NCI-H2196 (cell line): ENCODE results near the gene SUFU.
"Not testable (repeated sequence)": the region's sequence is repeated elsewhere in the genome, so short reads cannot be mapped to it uniquely, and the experiment has no call there.

Experiments
- DNase-seq: peaks from one replicate; lab custom pipeline; 2025; ENCODE audit not compliant: unreplicated experiment; lab: John Stamatoyannopoulos, UW

SUFU gene

DNA sequence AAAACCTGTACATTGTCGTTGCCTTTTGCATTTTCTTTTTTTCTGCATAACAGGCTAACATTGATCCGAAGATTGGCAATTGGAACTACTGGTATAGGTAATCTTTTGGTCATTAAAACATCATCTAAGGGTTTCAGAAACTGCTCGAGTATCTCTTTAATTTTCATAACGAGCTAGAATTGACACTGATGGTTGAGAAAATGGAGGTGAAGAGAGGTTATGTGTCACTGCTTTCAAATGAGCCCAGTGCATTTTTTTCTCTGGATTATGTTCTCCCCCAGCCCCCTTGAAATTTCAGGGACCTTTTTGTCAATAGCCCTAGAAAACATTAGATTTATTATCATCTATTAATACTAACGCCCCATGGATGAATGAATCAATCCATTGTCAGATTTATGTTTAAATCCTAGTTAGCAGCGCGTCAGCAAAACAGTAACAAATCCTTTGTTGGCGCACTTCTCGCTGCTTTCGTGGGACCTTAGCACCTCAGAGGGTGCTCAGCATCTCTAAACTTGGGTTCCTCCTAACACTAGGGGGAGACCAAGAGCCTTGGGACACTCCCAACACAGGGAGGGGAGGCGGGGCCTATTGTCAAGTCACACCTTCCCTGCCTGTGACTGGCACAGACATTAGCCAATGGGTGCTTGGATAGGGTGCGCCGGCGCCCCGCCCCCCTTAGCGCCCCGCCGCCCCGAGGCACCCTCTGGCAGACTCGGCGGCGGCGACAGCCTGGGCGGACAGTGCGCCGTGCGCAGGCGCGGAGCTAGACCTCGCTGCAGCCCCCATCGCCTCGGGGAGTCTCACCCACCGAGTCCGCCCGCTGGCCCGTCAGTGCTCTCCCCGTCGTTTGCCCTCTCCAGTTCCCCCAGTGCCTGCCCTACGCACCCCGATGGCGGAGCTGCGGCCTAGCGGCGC, at the start of gene SUFU:
Gene SUFU (plus strand): TSS at position 709 of the 915 bp plus-strand sequence. CDS start 181 bp downstream, at position 890.
- DNase-seq = peak; percentile 91

DNA sequence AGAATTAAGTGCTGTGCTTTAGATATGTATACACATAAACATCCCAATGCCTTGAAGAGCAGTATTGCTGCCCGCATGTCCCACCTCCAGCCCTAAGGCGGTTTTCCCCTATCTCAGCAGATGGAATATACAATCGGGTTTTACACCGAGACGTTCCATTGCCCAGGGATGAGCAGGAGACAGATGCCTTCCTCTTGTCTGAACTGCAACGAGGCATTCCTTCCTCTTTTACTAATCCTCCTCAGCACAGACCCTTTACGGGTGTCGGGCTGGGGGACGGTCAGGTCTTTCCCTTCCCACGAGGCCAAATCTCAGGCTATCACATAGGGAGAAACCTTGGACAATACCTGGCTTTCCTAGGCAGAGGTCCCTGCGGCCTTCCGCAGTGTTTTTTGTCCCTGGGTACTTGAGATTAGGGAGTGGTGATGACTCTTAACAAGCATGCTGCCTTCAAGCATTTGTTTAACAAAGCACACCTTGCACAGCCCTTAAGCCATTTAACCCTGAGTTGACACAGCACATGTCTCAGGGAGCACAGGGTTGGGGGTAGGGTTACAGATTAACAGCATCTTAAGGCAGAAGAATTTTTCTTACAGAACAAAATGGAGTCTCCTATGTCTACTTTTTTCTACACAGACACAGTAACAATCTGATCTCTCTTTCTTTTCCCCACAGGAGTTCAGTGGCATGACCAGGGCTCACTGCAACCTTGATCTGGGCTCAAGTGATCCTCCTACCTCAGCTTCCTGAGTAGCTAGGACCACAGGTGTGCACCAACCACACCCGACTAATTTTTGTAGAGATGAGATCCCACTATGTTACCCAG, 48.9 kb upstream of the SUFU start:
- DNase-seq = not testable (repeated sequence)

DNA sequence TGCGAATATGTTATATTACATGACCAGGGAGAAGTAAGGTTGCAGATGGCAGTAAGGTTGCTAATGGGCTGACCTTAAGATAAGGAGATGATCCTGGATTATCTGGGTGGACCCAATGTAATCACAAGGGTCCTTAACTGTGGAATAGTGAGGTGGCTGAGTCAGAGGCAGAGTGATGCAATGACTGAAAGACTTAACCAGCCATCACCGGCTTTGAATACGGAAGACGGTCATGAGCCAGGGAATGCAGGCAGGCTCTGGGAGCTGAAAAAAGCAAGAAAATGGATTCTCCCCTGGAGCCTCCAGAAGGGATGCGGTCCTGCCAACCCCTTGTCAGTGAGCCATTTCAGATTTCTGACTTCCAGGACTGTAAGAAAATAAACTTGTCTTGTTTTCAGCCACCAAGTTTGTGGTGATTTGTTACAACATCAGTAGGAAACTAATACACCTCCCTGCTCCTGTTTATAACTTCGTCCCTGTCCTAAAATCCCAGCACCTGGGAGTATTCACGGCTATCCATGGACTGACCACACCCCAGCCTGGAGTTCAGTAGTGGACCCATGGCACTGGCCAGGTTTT, 47.8 kb upstream of the SUFU start:
- no peak for DNase-seq

DNA sequence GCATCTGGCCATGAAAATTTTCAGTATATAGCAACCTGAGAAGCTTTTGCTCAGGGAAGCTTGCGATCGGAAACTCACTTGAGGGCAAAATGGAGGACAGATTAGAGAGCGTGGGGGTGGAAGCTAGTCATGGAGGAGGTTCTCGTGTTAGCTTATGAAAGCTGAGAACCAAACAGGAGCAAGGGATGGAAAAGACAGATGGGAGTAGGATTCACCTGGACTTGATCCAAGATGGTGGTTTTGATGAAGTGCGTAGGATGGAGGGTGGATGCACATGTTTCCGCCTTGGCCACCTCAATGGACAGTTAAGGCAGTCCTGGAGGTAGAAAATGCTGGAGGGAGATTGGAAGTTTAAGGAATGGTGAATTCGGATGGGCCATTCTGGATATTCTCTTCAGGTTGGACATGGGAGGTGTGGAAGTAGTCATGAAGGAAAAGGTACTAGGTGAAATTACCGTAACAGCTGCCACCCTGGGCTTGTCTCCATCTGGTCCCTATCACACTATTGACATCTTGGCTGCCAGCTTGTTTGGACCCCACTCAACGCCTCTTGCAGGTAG, 46.1 kb upstream of the SUFU start:
- DNase-seq = no peak

DNA sequence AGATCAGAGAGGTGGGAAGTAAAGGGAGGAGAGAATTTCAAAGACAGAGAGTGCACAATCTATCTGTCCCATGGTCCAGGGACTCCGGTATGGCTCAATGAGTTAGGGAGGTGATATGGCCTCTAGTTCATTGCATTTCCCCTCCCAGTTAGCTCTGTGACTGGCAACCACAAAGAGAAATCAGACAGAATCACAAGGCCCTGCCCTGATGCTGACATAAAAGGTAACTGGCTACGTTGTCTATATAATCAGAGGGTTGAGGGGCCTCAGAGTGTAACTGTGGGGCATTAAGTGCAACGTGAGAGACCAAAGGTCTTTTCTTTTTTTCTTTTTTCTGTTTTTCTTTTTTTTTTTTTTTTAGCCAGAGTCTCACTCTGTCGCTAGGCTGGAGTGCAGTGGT, 45.1 kb upstream of the SUFU start:
- no peak for DNase-seq

DNA sequence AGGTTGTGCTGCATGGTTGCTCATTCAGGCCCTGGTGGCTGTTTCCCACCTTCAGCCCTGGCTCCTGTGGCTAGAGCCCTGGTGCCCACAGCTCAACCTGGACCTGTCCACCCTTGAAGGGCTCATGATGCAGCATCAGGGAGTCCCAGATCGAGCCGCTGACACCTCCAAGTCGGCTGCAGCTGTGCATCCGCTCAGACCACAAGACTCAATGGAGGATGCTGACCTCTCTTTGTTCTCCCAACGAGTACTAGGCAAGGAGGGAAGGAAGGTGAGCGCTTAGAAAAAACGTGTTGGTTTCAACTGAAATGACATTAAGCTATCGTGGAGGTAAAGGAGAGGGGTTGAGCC, 43.0 kb upstream of the SUFU start:
- no peak for DNase-seq

DNA sequence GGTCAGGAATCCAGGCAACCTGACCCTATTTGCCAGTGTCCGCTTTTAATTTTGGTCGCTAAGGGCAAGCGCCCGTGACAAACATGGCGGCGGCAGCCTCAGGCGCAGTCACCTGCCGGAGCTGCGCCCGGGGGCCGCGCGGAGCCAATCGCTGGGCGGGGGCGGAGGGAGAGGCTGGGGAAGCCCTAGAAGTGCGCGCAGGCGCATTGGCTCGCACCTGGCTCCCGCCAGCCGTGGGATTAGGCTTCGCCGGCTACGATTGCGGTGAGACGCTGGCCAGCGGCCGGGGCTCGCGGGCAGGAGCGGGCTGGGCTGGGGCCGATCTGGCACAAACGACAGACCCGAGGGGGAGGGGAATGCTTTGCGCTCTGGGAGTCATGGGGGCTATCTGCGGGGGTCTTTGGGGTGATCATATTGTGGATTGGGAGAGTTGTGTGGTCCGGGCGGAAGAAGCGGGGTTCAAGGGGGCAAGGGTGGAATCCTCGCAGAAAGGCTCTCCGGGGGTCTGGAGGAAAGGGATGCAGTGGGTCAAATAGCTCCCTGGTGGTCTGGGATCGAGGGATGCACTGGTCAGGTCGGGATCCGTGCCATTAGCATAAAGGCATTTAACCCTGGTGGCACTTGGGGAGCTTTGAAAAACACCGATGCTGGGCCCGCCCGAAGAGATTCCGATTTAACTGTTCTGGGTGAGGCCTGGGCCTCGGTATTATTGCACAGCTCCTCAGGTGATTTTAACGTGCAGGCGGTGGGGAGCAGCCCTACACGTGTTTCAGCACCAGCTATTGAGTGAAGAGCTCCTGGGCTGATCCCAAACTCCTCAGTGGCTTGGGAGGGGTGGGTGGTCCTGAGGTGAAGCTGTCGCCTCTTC, 42.4 kb upstream of the SUFU start:
- peak; percentile 87 for DNase-seq

DNA sequence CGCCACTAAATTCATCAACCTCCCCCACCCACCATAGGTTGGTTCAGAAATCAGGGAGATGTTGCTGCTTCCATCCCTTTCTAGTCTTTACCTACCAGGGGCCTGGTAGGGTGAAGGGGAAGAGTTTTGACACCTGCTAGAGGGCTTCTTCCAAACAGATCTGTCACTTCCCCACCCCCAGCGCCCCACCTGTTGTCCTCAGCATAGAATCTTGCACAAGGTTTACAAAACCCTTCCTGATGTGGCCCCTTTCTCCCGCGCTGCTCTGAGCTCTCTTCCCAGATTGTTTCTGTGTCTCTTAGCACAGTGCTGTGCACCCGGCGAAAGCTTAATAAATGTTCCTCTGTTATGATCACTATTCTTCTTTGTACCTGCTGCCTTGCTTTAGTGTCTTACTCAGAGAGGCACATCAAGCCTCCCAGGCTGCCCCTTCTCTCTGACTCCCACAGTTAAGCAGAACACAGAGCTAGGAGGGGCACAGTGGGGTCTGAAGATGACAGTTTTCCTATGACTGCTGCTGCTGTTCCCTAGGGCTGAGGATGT, 41.2 kb upstream of the SUFU start:
- no peak for DNase-seq

DNA sequence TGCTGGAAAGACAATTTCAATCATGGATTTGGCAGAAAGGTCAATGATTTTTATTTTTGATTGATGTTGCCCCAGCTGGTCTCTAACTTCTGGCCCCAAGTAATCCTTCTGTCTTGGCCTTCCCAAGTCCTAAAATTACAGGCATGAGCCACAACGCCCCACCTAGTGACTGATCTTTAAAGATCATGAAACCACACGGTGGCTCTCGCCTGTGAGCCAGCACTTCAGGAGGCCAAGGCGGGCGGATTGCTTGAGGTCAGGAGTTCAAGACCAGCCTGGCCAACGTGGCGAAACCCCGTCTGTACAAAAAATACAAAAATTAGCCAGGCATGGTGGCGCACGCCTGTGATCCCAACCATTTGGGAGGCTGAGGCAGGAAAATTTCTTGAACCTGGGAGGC, 39.8 kb upstream of the SUFU start:
- no peak for DNase-seq

DNA sequence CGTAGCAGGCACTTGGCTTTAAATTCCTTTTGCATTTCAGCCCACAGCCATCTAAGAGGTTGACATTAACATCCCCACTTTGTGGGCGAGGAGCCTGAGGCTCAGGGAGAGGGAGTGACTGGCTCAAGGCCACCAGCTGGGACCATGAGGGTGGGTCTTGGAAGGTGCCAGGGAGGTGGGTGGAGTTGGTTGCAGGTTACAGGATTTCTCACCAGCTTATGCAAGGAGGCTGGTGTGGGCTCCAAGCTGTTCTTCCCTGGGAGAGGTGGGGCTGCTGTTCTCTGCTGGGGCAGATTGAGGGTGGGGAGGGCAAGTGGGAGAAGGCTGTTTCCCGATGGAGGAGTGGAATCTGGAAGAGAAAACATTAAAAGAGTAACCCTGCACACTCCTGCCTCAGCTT, 38.3 kb upstream of the SUFU start:
- no peak for DNase-seq

DNA sequence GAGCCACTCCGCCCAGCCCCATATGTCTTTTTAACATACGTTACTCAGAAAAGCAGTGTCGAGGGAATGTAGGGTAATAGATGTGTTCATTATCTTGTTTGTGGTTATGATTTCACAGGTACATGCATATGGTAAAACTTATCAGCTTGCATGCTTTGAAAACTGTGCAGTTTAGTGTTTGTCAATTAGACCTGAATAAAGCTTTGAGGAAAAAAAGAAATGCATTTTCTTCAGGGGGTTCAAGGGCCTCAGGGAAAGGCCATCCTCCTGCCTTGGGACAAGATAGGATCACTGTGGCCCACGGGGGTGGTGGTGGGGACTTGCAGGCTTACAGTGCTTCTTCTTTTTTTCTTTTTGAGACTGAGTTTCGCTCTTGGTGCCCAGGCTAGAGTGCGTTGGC, 36.5 kb upstream of the SUFU start:
- no peak for DNase-seq

DNA sequence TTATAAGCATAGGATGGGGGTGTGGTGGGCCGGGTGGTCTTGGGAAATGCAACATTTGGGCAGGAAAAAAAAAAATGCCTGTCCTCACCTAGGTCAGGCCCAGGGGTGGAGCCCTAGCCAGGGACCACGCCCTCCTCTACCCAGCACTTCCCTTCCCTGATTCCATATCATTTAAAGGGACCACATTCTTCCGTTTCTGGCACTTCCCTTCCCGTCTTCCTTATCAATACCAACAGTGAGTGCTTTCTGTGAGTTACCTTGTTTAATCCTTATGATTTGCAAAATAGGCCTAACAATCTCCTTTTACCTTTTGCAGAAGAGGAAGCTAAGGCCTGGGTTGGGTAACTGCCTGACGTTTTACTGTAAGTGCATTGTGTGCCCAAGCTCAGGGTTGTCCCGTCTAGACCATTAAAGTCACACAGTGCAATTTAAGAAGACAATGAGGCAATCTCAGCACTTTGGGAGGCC, 35.8 kb upstream of the SUFU start:
- no peak for DNase-seq

DNA sequence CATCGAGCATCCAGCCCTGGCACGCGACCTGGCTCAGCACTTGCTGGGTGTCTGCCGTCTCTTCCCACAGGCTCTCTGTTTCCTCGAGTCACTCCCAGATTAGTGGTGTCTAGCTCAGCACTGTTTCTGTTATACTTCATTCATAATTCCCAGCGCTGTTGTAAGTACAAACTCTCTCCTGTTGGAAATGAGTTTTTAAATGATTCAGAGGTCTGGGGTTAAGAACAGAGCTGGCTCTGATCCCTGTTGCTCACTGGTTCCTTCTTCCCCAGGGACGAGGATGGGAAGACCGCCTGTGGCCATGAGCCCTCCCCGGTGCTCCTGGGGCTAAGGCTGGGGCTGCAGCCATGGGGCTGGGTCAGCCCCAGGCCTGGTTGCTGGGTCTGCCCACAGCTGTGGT, 35.1 kb upstream of the SUFU start:
- no peak for DNase-seq

DNA sequence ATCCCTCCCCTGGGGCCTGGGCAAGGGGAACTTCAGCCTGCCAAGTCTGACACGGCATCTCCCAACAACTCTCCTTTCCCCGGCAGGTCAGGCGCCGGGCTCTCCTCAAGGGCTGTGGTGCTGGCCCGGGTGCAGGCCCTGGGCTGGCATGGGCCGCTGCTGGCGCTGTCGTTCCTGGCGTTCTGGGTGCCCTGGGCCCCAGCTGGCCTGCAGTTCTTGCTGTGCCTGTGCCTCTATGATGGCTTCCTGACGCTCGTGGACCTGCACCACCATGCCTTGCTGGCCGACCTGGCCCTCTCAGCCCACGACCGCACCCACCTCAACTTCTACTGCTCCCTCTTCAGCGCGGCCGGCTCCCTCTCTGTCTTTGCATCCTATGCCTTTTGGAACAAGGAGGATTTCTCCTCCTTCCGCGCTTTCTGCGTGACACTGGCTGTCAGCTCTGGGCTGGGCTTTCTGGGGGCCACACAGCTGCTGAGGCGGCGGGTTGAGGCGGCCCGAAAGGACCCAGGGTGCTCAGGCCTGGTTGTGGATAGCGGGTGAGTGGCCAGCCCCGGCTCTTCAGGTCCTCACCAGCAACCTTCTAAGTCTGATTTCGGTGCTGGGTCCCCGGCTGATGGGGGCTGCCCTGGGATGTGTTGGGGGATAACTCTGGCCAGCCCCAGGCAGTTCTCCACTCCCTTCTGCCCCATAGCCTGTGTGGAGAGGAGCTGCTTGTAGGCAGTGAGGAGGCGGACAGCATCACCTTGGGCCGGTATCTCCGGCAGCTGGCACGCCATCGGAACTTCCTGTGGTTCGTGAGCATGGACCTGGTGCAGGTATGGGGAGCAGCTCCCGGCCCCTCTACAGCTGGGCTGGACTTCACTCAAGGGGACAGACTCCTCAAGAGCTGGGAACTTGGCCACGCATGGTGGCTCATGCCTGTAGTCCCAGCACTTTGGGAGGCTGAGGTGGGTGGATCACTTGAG, 32.9 kb upstream of the SUFU start:
- DNase-seq = no peak

DNA sequence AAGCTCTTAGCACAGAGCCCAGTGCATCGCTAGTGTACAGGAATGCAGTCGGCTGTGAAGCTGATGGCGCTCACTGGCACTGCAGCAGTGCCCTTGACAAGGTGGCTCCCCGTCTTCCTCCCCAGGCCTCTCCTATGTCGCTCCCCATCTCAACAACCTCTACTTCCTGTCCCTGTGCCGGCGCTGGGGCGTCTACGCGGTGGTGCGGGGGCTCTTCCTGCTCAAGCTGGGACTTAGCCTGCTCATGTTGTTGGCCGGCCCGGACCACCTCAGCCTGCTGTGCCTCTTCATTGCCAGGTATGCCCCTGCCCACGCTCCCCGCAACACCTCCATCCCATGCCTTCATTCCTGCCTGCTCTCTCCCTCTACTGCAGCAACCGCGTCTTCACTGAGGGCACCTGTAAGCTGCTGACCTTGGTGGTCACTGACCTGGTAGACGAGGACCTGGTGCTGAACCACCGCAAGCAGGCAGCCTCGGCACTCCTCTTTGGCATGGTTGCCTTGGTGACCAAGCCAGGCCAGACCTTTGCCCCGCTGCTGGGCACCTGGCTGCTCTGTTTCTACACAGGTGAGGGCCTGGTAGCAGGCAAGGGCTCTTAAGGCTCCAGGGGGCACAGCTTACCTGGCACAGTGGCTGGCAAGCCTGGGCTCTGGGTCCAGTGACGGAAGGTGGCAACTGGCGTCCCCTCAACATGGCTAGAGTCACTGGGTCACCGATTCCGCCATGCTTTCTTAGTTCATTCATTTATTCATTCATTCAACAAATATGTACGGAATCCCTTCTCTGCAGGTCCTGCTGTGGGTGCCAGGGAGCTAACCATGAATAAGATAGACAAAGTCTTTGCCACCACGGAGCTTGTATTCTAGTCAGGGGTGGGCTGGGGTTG, 30.1 kb upstream of the SUFU start:
- no peak for DNase-seq

DNA sequence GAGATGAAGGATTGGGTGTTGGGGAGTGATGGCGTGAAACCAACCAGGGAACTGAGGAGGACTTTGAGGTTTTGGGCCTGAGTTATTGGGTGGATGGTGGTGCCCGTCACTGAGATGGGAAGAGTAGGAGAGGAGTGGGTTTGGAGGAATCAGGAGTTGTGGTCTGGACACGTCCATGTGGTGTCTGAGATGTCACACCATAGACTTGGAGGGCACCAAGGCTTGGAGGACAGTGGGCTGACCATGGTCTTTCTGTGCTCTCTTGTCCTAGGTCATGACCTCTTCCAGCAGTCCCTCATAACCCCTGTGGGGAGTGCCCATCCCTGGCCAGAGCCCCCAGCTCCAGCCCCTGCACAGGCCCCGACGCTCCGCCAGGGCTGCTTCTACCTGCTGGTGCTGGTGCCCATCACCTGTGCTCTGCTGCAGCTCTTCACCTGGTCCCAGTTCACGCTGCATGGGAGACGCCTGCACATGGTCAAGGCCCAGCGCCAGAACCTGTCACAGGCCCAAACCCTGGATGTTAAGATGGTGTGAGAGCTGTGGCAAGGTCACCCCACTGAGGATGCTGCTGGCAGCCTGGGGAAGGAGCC, 28.2 kb upstream of the SUFU start:
- DNase-seq = no peak

DNA sequence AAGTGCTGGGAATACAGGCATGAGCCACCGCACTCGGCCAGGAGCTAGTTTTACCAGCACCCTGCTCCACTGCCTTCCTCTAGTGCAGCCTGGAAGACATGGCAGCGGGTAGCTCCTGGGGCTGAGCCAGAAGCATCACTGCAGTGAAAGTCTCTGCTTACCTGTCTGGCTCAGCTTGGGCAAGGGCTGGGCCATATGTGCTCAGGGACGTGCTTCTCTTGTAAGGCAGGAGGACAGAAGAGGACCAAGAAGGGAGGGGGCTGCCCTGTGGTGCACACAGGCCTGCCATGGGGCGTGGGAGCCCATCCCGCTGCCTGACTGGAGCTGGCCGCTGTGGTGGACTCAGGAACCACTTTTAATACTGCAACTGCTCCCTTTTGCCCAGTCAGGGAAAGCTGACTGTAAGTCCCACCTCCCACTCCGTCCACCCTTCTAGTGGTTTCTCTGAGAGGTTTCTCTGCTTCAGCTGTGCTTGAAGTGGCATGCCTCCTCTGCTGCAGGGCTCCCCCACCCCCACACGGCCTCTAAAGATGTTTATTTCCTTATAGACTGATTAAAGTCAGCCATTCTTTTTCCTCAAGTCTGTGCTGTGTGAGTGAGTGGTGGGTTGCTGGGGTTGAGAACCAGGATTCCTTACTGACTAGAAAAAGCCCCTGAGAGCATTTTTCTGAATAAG, 27.2 kb upstream of the SUFU start:
- DNase-seq = no peak
